ENCODE measurements around the gene B3GALT6.
"Not testable (repeated sequence)": the region's sequence is repeated elsewhere in the genome, so short reads cannot be mapped to it uniquely, and the experiment has no call there.

Gene B3GALT6

DNA sequence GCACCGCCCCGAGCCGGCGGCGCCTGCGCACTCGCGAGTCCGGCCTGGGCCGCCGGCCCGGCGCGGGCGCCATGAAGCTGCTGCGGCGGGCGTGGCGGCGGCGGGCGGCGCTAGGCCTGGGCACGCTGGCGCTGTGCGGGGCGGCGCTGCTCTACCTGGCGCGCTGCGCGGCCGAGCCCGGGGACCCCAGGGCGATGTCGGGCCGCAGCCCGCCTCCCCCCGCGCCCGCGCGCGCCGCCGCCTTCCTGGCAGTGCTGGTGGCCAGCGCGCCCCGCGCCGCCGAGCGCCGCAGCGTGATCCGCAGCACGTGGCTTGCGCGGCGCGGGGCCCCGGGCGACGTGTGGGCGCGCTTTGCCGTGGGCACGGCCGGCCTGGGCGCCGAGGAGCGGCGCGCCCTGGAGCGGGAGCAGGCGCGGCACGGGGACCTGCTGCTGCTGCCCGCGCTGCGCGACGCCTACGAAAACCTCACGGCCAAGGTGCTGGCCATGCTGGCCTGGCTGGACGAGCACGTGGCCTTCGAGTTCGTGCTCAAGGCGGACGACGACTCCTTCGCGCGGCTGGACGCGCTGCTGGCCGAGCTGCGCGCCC, at the start of gene B3GALT6:
B3GALT6 (plus strand) TSS at position 30 of the 588 bp plus-strand sequence; CDS start at position 72, 42 bp downstream.
- no peak for DNase-seq (ENCODE audit: low read depth)

DNA sequence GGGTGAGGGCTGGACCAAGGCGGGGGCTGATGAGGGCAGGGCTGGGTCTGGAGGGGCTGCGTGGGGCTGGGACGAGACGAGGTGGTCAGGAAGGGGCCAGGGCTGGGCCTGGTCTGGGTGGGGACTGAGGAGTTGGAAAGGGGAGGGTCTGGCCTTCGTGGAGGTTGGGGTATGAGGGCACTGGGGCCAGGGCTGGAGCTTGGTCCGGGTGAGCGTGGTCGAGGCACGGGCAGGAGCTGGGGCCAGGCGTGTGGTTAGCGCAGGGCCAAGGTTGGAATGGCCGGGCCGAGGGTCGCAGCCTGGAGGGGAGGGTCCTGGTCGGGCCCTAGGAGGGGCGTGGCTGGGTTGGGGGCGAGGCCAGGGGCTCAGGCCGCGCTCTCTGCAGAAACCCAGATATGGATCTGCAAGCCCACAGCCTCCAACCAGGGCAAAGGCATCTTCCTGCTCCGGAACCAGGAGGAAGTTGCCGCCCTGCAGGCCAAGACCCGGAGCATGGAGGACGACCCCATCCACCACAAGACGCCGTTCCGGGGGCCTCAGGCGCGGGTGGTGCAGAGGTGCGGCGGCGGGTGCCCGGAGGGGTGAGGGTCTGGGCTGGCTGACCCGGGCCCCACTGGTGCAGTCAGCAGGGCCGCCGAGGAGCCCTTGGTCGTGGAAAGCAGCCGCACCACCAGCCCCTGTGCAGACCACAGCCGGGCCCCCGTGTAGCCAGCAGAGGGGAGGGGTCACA, 49.4 kb upstream of the B3GALT6 start:
- DNase-seq (ENCODE audit: low read depth) = no peak

DNA sequence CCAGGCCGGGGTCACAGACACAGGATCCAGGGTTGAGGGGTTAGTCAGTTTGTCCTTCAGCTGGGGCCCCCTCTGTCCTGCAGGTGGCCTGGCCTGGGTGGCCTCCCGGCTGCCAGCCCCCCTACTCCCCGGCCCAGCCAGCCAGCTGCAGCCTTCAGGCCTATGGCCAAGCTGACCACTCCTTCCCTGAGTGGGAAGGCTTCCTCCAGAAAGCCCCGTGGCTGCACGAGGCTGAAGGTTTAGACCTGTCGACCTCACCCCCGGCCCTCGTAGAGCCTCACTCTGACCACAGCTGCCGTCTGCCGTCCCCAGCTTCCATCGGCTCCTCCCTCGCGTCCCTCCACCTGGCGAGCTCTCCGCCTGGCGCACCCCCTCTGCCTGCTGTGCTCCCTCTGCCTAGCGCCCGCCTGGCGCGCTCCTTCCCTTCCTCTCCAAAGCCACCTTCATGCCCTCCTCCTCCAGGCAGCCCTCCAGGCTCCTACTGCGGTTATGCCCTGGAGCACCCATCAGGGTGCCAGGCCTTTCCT, 48.8 kb upstream of the B3GALT6 start:
- DNase-seq (ENCODE audit: low read depth) = no peak

DNA sequence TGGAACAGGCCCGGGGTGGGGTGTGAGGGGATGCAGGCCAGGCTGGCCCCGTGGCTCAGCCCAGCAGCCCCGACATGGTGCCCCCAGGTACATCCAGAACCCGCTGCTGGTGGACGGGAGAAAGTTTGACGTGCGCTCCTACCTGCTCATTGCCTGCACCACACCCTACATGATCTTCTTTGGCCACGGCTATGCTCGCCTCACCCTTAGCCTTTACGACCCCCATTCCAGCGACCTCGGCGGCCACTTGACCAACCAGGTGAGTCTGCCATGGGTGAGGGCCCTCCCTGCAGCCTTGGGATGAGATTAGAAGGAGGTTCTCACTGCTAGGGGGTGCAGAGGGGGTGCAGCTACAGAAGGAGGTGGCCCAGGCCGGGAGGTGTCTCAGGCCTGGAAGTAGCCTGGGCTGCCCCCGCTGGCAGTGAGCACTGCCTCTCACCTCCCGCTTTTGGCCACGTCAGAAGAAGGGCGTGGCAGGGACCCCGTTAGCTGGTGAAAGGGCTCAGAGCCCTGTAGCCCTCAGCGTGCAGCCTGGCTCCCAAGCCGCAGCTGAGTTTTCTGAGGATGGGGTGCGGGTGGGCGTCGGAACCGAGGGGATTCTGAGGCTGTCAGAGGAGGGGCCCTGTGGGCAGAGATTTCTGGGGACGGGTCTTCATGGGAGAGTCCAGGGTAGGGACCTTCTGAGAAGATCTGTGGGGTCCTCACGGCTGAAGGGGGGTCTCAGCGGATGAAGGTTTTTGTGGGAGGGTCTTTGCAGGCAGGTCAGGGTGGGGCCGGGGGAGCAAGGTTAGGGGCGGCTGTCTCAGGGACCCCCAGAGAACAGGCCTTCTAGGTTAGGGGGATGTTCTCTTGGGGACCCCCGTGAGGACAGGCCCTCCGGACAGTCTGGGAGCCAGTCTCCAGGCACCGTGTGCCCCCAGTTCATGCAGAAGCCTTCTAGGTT, 47.9 kb upstream of the B3GALT6 start:
- no peak for DNase-seq (ENCODE audit: low read depth)

DNA sequence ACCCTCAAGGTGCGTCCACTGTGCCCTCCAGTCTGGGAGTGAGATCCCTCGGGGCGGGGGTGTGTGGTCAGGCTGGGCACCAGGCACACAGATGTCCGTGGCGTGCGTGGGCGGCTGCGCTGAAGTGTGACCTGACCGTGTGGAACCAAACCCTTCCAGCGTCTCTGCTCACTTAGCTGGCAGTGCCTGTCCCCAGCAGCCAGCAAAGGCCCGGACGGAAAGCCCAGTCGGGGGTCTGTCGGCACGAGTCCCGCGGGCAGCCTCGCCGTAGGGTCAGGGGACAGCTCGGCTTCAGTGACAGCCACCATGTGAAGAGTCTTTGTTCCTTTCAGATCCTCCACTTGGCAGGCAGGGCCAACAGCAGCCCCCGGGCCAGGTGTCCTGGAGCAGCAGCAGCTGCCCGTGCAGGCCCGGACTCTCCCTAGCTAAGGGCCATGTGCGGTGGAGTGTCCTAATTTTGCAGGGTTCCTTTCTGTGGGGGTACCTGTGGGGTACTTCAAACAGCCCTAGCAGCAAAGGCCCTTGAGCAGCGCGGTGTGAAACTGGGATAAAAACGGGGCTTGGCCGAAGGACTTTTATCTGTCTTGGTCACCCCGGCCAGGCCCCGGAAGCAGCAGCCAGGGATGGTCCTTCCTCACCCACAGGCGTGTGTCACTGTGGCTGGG, 46.8 kb upstream of the B3GALT6 start:
- DNase-seq (ENCODE audit: low read depth) = no peak

DNA sequence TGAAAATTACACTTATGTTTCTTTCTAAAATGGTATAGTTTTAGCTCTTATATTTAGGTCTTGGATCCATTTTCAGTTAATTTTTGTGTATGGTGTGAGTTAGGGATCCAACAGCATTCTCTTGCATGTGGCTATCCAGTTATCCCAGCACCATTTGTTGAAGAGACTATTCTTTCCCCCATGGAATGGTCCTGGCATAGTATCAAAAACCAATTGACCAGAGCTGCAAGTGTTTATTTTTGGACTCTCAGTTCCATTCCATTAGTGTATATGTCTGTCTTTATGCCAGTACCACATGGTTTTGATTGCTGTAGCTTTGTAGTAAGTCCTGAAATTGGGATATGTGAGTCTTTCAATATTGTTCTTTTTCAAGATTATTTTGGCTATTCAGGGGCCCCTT, 44.1 kb upstream of the B3GALT6 start:
- DNase-seq (ENCODE audit: low read depth) = peak; percentile 3

DNA sequence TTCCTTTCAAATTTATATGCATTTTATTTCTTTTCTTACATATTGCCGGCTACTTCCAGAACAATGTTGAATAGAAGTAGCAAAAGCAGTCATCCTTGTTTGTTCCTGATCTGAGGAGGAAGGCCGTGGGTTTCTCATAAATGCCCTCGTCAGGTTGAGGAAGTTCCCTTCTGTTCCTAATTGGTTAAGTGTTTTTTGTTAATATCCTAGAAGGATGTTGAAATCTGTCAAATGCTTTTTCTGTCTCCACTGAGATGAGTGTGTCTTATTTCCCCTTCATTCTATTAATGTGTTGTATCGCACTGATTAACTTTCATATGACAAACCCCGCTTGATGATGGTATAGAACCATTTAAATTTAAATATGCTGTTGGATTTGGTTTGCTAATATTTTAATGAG, 42.9 kb upstream of the B3GALT6 start:
- no peak for DNase-seq (ENCODE audit: low read depth)

DNA sequence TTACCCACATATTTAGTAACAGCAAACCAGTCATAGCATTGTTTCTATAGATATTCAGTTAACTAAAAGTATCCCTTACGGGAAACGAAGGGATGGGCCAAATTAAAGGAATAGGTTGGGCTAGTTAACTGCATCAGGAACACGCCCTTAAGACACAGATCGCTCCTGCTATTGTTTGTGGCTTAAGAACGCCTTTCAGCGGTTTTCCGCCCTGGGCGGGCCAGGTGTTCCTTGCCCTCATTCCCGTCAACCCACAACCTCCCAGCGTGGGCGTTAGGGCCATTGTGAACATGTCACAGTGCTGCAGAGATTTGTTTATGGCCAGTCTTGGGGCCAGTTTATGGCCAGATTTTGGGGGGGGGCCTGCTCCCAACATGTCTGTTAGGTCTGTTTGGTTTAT, 40.3 kb upstream of the B3GALT6 start:
- DNase-seq (ENCODE audit: low read depth) = no peak

DNA sequence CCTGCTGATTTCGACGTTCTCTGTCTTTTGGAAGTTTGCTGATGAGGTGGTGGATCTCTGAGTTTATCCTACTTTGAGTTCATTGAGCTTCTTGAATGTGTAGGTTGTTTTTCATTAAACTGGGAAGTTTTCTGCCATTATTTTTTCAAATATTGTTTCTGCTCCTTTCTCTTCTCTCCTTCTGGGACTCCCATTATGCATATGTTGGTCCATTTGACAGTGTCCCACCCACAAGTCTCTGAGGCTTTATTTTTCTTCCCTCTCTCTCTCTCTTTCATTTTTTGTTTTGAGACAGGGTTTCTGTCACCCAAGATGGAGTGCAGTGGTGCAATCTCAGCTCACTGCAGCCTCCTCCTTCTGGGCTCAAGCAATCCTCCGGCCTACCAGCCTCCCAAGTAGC, 37.3 kb upstream of the B3GALT6 start:
- no peak for DNase-seq (ENCODE audit: low read depth)

DNA sequence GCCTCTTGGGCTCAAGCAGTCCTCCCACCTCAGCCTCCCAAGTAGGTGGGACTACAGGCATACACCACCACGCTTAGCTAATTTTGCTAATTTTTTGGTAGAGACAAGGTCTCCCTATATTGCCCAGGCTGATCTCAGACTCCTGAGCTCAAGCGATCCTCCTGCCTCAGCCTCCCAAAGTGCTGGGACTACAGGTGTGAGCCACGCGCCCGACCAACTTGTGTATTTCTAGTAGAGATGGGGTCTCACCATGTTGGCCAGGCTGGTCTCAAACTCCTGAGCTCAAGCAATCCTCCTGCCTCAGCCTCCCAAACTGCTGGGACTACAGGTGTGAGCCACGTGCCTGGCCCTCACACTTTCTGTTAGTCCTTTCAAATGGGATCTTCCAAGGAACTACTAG, 36.3 kb upstream of the B3GALT6 start:
- not testable (repeated sequence) for DNase-seq (ENCODE audit: low read depth)

DNA sequence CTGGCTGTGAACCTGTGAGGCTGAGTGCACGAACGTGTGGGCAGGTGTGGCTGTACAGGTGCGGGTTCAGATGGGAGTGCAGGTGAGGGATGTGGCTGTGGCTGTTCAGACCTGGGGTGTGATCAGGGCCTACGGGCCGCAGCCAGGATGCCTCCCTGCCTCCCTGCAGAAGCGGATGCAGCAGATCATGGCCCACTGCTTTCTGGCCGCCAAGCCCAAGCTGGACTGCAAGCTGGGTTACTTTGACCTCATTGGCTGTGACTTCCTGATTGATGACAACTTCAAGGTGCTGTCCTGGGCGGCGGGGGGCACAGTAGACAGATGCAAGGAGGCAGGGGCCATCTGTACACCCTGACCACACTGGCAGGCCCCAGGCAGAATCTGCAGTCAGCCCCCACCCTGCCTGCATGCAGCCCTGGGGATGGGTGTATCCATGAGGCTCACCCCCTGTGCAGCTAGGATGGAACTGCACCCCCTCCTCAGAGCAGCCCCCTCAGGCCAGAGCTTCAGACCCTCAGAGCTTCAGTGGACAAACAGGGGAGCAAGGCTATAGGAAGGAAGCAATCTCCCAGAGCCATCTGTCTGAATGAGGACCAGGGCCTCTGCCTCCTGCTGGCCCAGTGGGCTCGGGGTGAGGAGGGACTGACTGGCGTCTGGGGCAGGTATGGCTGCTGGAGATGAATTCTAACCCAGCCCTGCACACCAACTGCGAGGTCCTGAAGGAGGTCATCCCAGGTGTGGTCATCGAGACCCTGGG, 35.4 kb upstream of the B3GALT6 start:
- DNase-seq (ENCODE audit: low read depth) = no peak

DNA sequence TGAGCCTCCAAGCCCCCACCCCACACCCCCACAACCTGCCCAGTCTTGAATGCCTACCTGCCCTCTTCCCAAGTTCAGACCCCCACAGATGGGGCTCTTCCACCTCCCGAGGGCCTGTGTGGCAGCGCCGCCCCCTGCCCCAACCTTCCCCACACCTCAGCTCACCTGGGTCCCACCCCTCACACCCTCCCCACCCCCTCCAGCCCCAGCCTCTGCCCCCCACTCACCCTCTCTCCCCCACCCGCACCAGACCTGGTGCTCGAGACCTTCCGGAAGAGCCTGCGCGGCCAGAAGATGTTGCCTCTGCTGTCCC, 34.9 kb upstream of the B3GALT6 start:
- no peak for DNase-seq (ENCODE audit: low read depth)

DNA sequence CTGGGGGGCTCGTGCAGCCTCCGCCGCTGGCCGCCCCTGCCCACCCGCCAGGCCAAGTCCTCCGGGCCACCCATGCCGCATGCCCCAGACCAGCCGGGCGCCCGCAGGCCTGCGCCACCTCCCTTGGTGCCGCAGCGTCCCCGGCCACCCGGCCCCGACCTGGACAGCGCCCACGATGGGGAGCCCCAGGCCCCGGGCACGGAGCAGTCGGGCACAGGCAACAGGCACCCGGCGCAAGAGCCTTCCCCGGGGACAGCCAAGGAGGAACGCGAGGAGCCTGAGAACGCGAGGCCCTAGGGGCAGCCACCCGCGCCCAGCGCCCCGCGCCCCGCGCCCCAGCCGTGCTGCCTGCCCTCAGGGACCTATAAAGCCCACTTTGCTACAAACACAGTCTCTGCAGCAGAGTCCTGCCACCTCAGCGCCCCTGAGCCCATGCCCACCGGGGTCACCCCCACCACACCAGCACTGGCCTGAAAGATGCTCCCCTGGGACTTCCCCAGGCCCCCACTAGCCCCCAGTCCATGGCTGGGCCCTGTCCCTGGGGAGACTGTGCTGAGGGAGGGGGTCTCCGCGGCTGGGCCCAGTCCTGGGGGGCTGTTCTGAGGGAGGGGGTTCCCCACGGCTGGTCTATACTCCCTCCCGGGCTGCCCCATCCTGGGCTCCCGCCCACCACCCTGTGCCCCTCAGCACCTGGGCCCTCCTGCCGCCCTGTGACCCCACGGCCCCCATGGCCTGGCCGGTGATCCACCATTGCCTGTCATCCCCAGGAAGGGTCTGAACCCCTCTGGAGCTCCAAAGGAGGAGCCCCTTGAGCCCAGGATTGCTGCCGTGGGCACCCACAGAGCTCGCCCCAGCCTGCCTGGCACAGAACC, 34.2 kb upstream of the B3GALT6 start:
- DNase-seq (ENCODE audit: low read depth) = no peak

DNA sequence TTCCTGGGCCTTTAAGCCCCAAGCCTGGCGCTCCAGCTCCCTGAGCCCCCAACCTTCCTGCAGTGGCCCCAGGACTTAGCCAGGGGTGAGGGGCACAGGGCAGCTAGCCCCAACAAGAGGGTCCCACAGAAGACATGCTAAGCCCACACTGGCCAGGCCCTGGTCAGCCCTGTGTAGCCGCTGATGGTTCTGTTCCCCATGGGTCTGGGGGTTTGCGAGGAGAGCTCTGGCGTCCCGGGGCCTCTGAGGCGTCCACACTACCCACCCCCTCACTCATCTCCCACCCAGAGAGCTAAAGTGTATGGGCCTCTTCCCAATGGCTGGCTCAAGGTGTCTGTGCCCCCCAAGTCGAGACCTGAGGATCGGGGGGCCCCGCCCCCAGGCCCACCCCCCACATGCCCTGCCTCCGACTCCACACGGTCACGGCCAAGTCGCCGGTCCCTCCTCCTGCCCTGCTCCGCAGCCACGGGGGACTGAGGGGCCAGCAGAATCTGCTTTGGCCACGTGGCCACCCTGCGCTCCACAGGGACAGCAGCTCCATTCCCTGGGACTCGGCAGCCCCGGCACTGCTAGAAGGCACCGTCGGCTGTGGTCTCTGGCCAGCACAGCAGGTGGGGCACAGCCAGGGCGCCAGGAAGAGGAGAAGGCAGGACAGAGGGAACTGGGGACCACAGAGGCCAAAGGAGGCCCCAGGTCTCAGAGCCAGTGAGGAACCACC, 33.5 kb upstream of the B3GALT6 start:
- DNase-seq (ENCODE audit: low read depth) = no peak

DNA sequence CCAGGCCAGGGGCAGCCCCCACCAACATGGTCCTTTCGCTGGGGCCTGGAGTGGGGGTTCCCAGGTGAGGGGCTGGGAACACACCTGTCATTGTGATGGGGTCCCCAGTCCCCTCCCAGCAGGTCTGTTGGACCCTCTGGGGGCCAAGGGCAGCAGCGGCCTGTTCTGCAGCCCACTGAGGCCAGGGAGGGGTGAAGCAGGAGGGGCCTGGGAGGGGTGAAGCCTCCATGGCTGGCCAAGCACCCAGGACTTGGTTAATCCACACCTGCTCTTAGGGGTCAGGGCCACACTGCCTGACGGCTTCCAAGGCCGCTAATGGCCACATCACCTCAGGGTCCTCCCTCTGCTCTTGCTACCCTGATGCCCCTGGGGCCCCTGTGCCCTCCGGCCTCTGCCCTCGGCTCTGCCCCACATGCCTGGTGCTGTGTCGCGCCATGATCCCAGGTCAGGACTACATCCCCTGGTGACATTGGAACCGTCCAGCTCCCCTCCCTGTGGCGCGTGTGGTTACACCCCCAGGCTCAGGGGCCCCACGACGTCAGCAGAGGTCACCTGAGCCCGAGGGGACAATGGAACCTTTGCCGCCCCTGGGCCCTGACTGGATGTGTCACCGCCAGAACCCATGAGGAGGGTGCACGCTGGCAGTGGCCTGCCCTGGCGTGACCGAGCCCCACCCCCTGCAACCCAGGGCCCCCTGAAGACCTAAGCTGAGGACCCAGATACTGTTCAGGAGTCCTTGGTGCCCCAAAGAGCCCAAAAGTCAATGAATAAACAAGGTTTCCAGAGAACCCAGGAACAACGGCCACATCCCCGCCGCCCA, 32.7 kb upstream of the B3GALT6 start:
- no peak for DNase-seq (ENCODE audit: low read depth)

DNA sequence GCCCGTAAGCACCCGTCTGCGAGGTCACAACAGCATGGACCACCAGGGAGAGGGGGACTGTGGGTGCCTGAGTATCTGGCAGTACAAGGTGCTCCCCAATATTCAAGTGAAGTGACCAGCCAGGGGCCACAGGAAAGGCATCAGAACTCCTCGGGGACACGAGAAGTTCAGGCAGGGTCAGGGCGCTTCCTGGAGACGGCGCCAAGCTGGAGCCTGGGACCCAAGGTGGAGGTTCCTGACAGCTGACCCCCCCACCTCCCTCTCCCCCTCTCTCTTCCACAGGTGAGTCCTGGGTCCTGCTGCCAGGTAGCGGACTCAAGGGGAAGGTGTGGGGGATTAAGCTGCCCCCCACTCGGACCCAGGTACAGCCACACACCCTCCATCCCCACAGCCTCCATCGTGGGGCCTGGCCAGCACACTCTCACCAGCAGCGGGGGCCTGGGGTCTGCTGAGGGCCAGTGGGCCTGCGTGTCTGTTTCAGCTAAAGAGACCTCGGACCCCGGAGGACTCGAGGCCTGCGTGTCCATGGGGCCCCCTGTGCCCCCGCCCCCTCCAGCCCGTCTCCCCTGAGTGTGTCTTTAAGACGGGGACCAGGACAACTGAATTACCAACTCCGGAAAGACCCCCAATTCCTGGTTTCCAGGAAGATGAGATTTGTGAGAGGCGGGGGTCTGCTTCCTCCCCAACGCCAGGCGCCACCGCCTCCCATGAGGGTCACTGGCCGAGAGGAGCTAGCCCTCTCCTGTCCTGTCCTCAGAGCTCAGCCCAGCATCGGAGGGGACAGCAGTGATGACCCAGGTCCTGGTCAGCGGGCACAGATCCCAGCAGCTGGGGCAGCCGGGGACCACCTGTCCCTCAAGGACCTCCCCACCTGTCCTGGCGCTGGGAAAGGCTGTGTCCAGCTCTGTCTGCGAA, 31.8 kb upstream of the B3GALT6 start:
- DNase-seq (ENCODE audit: low read depth) = no peak

DNA sequence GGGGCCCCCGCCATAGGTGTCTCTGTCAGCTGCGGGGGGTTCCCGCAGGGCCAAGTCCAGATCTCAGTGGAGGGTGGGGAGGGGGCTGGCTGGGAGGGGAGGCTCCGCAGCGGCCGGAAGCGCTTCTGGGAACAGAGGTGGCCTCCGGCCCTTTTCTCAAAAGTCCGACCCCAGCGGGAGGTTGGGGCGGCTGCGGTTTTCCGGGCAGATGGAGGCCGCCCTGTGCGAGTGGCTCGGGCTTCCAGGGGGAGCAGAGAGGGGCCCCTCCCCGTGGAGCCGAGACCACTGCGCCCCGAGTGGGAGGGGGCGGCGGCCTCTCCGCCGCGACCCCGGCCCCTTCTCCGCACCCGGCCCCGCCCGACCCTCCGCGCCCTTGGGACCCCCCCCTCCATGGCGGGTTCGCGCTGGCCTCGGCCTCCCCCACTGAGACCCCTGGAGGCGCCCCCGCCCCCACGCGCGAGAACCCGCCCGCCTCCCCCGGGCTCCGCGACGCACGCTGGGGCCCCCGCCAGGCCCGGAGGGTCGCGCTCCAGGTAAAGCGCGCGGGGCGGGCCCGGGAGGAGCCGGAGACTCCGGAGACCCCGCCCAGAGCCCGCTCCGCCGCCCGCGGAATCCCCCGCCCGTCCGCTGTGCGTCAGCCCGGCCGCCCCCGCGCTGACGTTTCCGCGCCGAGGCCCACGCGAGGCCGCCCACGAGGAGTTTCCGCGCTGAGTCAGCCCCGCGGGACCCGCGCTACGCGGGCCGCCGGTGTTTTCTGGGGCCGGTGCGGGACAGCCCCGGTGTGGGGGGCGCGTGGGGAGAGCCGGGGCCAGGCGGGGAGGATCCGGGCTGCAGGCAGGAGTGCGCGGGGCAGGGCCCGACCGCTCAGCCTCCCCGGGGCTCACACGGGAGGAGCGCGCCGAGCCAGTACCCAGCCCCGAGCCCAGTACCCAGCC, 30.9 kb upstream of the B3GALT6 start:
- peak; percentile 14 for DNase-seq (ENCODE audit: low read depth)
